K562 (cell line): ENCODE results near the gene MRM3. TPM values are rescaled to one million over a fixed set of nuclear protein-coding genes. Genes with fewer than 3 reads are reported as not detected.

ENCODE experiments used
- ATAC-seq: fragments of 200-7000 bp; cut with Tn5 transposase; 3 replicates; pipeline ENCODE4 v1.9.1; 2020; ENCODE audit warnings: moderate library complexity
- BruUV-seq: library from RNA; stranded (reverse); fragments of 400-500 nt; replicated peaks from 2 replicates; lab custom pipeline; 2021; lab: Mats Ljungman, UMichigan
- CTCF ChIA-PET: fragments of 300-600 bp; formaldehyde crosslinking; extraction: SDS; loops from one replicate; lab custom pipeline; 2021; ENCODE audit warnings: low intra/inter-chr PET ratio; lab: Yijun Ruan, JAX
- POLR2A ChIA-PET: fragments of 300-600, 350-650 bp; sonication (Branson Sonifier 250); formaldehyde crosslinking; extraction: SDS; loops from one replicate; lab custom pipeline; 2021; ENCODE audit warnings: antibody characterized with exemption, inconsistent platforms; lab: Yijun Ruan, JAX
- DNase-seq, 4 experiments: peaks; one replicate each; pipeline versions ENCODE4 v3.0.0 to v3.0.0-alpha.2; 2011 to 2018; ENCODE audit warnings: low spot score in 3 of 4, mixed read lengths in 3 of 4; ENCODE audit errors: extremely low read depth in 1 of 4
- FAIRE-seq: peaks from 2 replicates; lab custom pipeline; 2011; peaks lifted over from hg19 to GRCh38; lab: Jason Lieb, UNC
- H2AFZ ChIP-seq: 2 replicates; pipeline ENCODE4 v1.6.0; 2011; ENCODE audit warnings: low read depth, low read length, control low read depth, inconsistent platforms
- H3K27ac ChIP-seq: fragments of 200-600 bp; 3 replicates; pipeline ENCODE4 v1.8.0; 2011; ENCODE audit warnings: low read depth, mild to moderate bottlenecking, control low read depth, inconsistent platforms, low read length, moderate library complexity, mixed read lengths; ENCODE audit errors: extremely low read depth
- H3K27me3 ChIP-seq, 2 experiments: fragments of 300-600 bp in 1 of 2; 2 replicates in 1 of 2; 3 replicates in 1 of 2; pipeline versions ENCODE4 v1.6.0 to v1.8.0; 2011; ENCODE audit warnings: inconsistent platforms in 2 of 2, low read length in 2 of 2, mild to moderate bottlenecking in 1 of 2, mixed read lengths in 1 of 2, moderate library complexity in 1 of 2; ENCODE audit not compliant: control insufficient read depth in 2 of 2, insufficient read depth in 2 of 2
- H3K36me3 ChIP-seq: fragments of 300-600 bp; 3 replicates; pipeline ENCODE4 v1.8.0; 2011; ENCODE audit warnings: mild to moderate bottlenecking, low read length, inconsistent platforms; ENCODE audit not compliant: control insufficient read depth, insufficient read depth
- H3K4me1 ChIP-seq, 2 experiments: fragments of 200-600 bp in 1 of 2; replicated peaks in 1 of 2; 2 replicates in 1 of 2; 3 replicates in 1 of 2; pipeline versions ENCODE4 v1.5.1 to v1.8.0; 2011; ENCODE audit warnings: inconsistent platforms in 2 of 2, low read length in 2 of 2, mild to moderate bottlenecking in 1 of 2, mixed read lengths in 1 of 2, moderate library complexity in 1 of 2; ENCODE audit not compliant: control insufficient read depth in 2 of 2, insufficient read depth in 2 of 2
- H3K4me2 ChIP-seq: 2 replicates; pipeline ENCODE4 v1.6.1; 2011; ENCODE audit warnings: low read length, control low read depth, inconsistent platforms, mixed read lengths; ENCODE audit not compliant: insufficient read depth
- H3K4me3 ChIP-seq: fragments of 200-600 bp; sonication (generic), shearing (Covaris generic); 2 replicates; pipeline ENCODE4 v1.5.1; 2016; ENCODE audit warnings: control low read depth, inconsistent platforms
- H3K79me2 ChIP-seq: fragments of 200-600 bp; 3 replicates; pipeline ENCODE4 v1.8.0; 2011; ENCODE audit warnings: low read length, inconsistent platforms; ENCODE audit not compliant: control insufficient read depth, insufficient read depth
- H3K9ac ChIP-seq, 2 experiments: 2 replicates each; pipeline versions ENCODE4 v1.6.0 to v1.6.1; 2011; ENCODE audit warnings: low read depth in 2 of 2, low read length in 2 of 2, control low read depth in 1 of 2, inconsistent platforms in 1 of 2, mild to moderate bottlenecking in 1 of 2, mixed read lengths in 1 of 2; ENCODE audit not compliant: insufficient read depth in 1 of 2
- H3K9me1 ChIP-seq: one replicate; pipeline ENCODE4 v1.6.0; 2011; ENCODE audit warnings: inconsistent platforms, mild to moderate bottlenecking, low read length, moderate library complexity; ENCODE audit not compliant: control insufficient read depth, insufficient read depth
- H3K9me3 ChIP-seq: replicated peaks from 2 replicates; pipeline ENCODE4 v1.5.1; 2011; ENCODE audit warnings: low read depth, low read length, inconsistent platforms; ENCODE audit not compliant: control insufficient read depth, insufficient read depth
- H4K20me1 ChIP-seq: replicated peaks from 2 replicates; pipeline ENCODE4 v1.6.1; 2011; ENCODE audit warnings: low read length, inconsistent platforms, mixed read lengths; ENCODE audit not compliant: control insufficient read depth, insufficient read depth
- DDX20 ChIP-seq: fragments of 450-650 bp; IDR thresholded peaks from 2 replicates; pipeline ENCODE4 v1.6.1; 2016; ENCODE audit warnings: missing genetic modification characterization, low read depth, mild to moderate bottlenecking, missing compliant biosample characterization, moderate library complexity
- FOXA1 ChIP-seq: fragments of 450-650 bp; IDR thresholded peaks from 2 replicates; pipeline ENCODE4 v1.6.1; 2016; ENCODE audit warnings: mild to moderate bottlenecking, borderline replicate concordance
- NONO ChIP-seq, 2 experiments: fragments of 200-400 bp in 1 of 2; fragments of 450-650 bp in 1 of 2; formaldehyde crosslinking in 1 of 2; IDR thresholded peaks; 2 replicates each; pipeline ENCODE4 v1.6.1; 2017; ENCODE audit warnings: low read depth in 2 of 2, mild to moderate bottlenecking in 2 of 2, moderate library complexity in 2 of 2, low read length in 1 of 2
- SAFB ChIP-seq: fragments of 200-400 bp; formaldehyde crosslinking; IDR thresholded peaks from 2 replicates; pipeline ENCODE4 v1.6.1; 2017; ENCODE audit warnings: low read depth, low read length, borderline replicate concordance
- WGBS: fragments of 100-300 bp; shearing (Covaris generic); methylation state at CpG from one replicate; pipeline ENCODE4 v1.1.6; 2016; ENCODE audit warnings: low coverage, mixed read lengths; ENCODE audit not compliant: insufficient coverage; ENCODE audit errors: missing lambda C conversion rate; 5-methylcytosine and 5-hydroxymethylcytosine counted together
- in situ Hi-C: fragments of 300-500 bp; cut with MboI; formaldehyde crosslinking; loops from 4 replicates; pipeline ENCODE4 v1.15.0; 2018; ENCODE audit warnings: inconsistent platforms, mixed read lengths
- intact Hi-C: fragments of 100-400 bp; cut with micrococcal nuclease; formaldehyde crosslinking; loops from 2 replicates; pipeline ENCODE4 v1.14.2; 2022
- polyA plus RNA-seq, 8 experiments: library from polyadenylated mRNA; depleted of rRNA in 4 of 8; stranded (reverse) in 5 of 8; unstranded in 3 of 8; fragments of >200 nt; fragmentation: Nextera tagmentation in 2 of 8; fragmentation: Illumina TruSeq in 1 of 8; extraction: Ambion mirVana in 2 of 8; extraction: Trizol in 1 of 8; gene quantifications; 2 replicates each; pipeline versions ENCODE4 v1.2.1 to v1.2.3, GENCODE V29; 2011 to 2014; ENCODE audit warnings: inconsistent platforms in 1 of 8, missing spikeins in 1 of 8
- total RNA-seq, 7 experiments: library from RNA; depleted of rRNA in 6 of 7; stranded (reverse); fragments of >200 nt in 6 of 7; fragmentation: Illumina TruSeq in 2 of 7; extraction: Trizol in 2 of 7; gene quantifications; 2 replicates each; pipeline versions ENCODE4 v1.2.1 to v1.2.3, GENCODE V29; 2011 to 2021; ENCODE audit warnings: low replicate concordance in 1 of 7

The MRM3 gene
- total and polyA plus RNA-seq, 9 of the 15 experiments (the other 6 are each of a cell fraction or from before 2014, with no cell fraction given) = 2.4 to 24.8 (median 18.3) TPM

DNA sequence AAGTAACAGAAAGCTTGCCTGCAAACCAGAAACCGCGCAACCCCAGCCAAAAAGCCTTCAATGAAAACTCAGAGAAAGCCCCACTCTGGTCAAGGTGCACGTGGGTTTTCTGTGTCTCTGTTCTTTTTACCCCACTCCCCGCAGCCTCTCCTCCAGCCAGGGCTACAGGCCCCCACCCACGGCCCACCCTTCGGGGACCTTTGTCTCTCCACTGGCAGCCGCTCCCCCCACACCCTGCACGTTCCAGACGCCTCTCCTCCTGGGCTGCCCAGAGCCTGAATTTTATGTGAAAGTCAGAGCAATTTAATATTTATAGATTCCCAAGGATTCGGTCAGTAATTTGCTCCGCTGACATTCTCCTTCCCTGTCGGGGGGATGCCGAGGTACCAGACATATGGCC, 24.2 kb downstream of the MRM3 start:
- intact Hi-C loops (loop anchor here (5.0 kb wide), 1 partner anchor 176 kb away; no protein-coding TSS in a partner anchor), in situ Hi-C loops (no loop called here)
- no TSS peak for BruUV-seq
- H3K79me2 ChIP-seq = no peaks in the 10 kb centered on the region
- no peak overlapping the region for H3K4me3 ChIP-seq
- TF ChIP-seq NONO (IDR thresholded peaks at IDR 0.05; ENCODE audit: low read depth in 2 of 2, low read length in 1 of 2) = no peak
- TF ChIP-seq FOXA1 = no peak
- TF ChIP-seq SAFB = no peak
- TF ChIP-seq DDX20 (tag) = no peak
- ChIA-PET POLR2A (no interaction called here), CTCF (interaction anchor here (0.6 kb wide), 1 partner anchor 38 kb away, joined by 3 read pairs; no protein-coding TSS in a partner anchor)
- H2AFZ ChIP-seq = no peak overlapping the region
- H3K9ac ChIP-seq = no peak overlapping the region
- no peaks in the 10 kb centered on the region for H3K9me1 ChIP-seq
- ATAC-seq (no peak), FAIRE-seq (no peak), DNase-seq (no peak)
- H3K27me3 ChIP-seq = peaks cover 16 to 53% of the 10 kb centered on the region in 2 experiments
- H3K27ac ChIP-seq = no peak overlapping the region
- H4K20me1 ChIP-seq = no peaks in the 10 kb centered on the region
- 0% methylated on average over 5 of the region's 13 CpGs for WGBS
- H3K4me1 ChIP-seq = no peaks in the 10 kb centered on the region; a peak in 1 of 5 replicates
- no peaks in the 10 kb centered on the region for H3K9me3 ChIP-seq
- no peak overlapping the region for H3K4me2 ChIP-seq
- H3K36me3 ChIP-seq = no peaks in the 10 kb centered on the region
